Neural progenitor cell (in vitro differentiated cells): Measurements from ENCODE around the gene LRRC38.

ENCODE experiments used
- EZH2phosphoT487 ChIP-seq: fragments of 200-600 bp; sonication (generic); IDR thresholded peaks from 2 replicates; pipeline ENCODE4 v1.6.1; 2017; ENCODE audit warnings: antibody characterized with exemption
- TF ChIP-seq, protein P1 (sequence below): fragments of 200-600 bp; sonication (generic); IDR thresholded peaks from 2 replicates; pipeline ENCODE4 v1.5.1; 2017; ENCODE audit warnings: antibody characterized with exemption, mild to moderate bottlenecking

DNA sequence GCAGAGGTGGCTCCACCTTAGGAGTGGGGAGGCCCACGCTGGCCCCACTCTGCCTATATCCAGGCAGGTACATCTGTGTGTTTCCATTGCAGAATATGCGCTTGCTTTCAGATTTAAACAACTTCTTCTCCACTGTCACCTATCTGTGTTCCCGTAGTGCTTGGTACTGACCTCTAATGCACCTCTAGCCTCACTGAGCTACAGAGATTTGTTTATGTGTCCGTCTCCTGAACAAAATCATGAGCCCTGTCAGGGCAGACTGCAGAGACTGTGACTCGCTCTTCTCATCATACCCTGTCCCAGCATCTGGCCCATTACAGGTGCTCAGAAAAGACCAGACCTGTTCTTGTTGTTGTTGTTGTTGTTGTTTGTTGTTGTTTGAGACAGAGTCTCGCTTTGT is 14.5 kb upstream of the LRRC38 start:
- TF ChIP-seq, protein P1, sequence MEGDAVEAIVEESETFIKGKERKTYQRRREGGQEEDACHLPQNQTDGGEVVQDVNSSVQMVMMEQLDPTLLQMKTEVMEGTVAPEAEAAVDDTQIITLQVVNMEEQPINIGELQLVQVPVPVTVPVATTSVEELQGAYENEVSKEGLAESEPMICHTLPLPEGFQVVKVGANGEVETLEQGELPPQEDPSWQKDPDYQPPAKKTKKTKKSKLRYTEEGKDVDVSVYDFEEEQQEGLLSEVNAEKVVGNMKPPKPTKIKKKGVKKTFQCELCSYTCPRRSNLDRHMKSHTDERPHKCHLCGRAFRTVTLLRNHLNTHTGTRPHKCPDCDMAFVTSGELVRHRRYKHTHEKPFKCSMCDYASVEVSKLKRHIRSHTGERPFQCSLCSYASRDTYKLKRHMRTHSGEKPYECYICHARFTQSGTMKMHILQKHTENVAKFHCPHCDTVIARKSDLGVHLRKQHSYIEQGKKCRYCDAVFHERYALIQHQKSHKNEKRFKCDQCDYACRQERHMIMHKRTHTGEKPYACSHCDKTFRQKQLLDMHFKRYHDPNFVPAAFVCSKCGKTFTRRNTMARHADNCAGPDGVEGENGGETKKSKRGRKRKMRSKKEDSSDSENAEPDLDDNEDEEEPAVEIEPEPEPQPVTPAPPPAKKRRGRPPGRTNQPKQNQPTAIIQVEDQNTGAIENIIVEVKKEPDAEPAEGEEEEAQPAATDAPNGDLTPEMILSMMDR, result no peak
- no peak for TF ChIP-seq EZH2phosphoT487
